ENCODE results near the gene TARBP2.
"Not testable (repeated sequence)": the region's sequence is repeated elsewhere in the genome, so short reads cannot be mapped to it uniquely, and the experiment has no call there.

Gene TARBP2

DNA sequence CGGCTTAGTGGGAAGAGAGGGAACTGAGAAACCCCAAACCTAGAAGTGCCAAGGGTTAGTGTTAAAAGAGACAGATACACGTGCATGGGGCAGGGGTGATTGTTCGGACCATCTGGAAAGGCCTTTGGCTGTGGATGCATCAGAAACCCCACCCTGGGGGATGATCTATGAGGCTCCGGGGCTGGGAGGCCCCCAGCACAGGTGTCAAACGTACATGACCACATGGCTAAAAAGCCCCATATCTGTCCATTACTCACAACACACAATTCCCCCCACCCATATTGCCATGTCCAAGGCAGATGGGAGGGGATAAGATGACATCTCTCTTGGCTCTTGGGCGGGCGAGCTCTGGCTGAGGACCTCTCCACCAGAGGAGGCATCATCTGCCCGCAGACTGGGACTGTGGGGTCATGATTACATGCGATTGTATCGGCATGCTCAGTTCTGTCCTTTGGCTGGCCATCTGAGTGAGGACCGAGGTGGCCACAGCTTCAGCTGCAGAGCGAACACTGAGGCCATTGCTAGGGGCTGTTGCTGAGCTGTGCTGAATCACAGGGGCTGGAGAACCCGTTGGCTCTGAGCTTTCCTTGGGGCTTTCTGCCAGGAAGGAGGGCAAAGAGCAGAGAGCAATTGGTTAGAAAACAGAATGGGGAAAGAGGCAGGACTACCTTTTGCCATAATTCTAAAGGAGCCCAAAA, 15.8 kb downstream of the TARBP2 start:
- DNase-seq = no peak

- no peak for DNase-seq
Observed at GRCh38 chr12:53518381-53518780, 17.3 kb downstream of the TARBP2 start.

GRCh38 chr12:53523131-53523530, 22.0 kb downstream of the TARBP2 start:
- DNase-seq = no peak

DNA sequence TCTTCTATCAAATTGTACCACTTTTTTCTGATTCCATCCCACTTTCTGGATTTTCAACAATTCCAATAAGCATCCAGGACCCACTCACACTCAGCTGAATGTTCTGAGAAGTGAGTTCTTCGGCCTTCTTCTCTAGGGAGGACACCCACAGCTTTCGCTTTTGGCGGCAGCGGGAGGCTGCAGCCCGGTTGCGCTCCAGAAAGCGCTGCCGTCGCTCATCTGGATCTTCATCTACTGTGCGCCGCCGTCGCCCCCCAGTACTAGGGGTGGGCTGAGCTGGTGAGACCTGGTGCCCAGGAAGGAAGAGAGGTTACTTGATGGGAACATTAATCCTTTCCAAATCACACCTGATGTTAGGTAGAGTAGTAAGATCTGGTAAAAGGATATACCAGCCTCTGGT, 23.4 kb downstream of the TARBP2 start:
- DNase-seq = no peak

- no peak for DNase-seq
Observed at GRCh38 chr12:53530061-53530460, 29.0 kb downstream of the TARBP2 start.

DNA sequence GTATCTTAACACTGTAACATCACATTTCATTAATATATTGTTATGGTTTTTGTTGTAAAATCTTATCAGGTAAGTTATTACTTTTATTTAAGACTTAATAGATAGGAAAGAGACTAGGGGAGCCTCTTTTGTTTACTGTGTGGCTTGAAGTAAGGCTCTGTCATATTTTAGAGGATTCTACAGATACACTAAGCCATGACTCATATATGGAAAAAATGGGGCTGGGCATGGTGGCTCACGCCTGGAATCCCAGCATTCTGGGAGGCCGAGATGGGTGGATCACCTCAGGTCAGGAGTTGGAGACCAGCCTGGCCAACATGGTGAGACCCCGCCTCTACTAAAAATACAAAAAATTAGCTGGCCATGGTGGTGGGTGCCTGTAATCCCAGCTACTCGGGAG, 29.8 kb downstream of the TARBP2 start:
- DNase-seq = no peak

DNA sequence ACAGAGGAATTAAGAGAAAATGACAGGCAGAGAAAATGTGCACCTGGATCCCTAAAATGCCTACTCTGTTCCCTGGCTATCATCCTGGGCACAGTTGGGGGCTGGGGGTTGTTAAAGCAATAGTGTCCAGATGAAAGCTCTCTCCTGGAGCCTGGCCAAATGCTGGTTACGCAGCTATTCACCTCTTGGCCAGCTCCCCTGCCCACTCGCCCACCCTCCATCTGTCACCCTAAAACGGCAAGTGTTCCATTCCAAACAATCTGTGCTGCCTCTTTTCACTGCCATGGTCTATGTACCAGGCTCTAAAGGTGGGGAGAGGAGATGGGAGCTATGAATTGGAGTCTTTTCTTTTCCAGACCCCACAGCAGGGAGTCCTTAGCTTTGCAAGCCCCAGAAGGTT, 30.9 kb downstream of the TARBP2 start:
- no peak for DNase-seq

GRCh38 chr12:53532524-53533445, 31.7 kb downstream of the TARBP2 start:
- no peak for DNase-seq

DNA sequence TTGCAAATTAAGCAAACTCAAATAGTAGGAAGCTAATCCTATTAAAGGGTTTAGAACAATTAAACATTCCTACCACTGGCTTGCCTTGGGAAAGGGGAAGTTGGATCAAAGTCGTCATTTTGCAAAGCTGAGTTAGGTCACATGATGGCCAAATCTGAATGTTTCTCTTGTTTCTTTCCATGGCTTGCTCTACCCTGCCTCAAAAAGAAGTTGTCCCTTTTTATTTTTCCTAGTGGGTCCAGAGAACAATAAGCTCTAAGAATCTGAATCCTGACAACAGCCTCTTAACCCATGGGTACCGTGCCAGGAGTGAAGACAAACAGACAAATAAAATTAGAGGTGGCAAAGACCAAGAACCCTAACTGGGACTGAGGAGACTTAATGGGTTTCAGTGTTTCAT, 32.4 kb downstream of the TARBP2 start:
- no peak for DNase-seq

GRCh38 chr12:53536962-53537361, 35.9 kb downstream of the TARBP2 start:
- no peak for DNase-seq

GRCh38 chr12:53538209-53538689, 37.2 kb downstream of the TARBP2 start:
- no peak for DNase-seq

DNA sequence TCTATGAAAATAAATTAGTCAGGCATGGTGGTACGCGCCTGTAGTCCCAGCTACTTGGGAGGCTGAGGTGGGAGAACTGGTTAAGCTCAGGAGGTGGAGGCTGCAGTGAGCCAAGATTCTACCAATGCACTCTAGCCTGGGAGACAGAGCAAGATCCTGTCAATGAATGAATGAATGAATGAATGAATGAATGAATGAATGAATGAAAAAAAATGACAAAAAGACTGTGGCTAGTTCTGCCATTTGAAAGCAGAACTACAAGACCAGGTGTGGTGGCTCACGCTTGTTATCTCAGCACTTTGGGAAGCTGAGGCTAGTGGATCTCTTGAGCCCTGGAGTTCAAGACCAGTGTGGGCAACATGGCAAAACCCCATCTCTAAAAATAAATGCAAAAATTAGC, 38.4 kb downstream of the TARBP2 start:
- DNase-seq = no peak

- no peak for DNase-seq
Observed at GRCh38 chr12:53543539-53543938, 42.5 kb downstream of the TARBP2 start.

- not testable (repeated sequence) for DNase-seq
Observed at GRCh38 chr12:53548354-53548753, 47.3 kb downstream of the TARBP2 start.

GRCh38 chr12:53550131-53550530, 49.0 kb downstream of the TARBP2 start:
- not testable (repeated sequence) for DNase-seq

DNA sequence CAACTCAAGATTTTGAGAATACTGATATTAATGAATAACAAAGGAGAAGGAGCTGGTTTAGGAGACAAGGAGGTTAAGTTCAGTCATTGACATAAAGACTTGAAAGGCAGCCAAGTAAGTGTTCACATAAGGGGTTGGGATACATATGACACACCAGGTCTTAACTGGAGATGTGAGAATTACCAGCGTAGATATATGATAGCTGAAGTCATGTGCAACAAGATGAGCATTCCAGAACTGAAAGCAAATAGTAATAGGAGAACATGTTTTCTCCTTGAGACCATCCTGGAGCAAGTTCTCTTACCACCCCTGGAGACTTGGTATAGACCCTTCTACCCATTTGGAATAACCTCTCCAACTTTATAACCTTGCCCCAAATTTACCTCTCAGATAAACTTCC, 49.5 kb downstream of the TARBP2 start:
- DNase-seq = no peak

GRCh38 chr12:53551889-53552291, 50.8 kb downstream of the TARBP2 start:
- DNase-seq = no peak

- no peak for DNase-seq
Observed at GRCh38 chr12:53552361-53553327, 51.6 kb downstream of the TARBP2 start.

Data from NK-92 treated with Interleukin-12 subunit alpha and Interleukin-12 subunit beta, amount 100 ng/mL, for 24 hours (cell line).